ENCODE data around the gene TMEM253. TPM values are rescaled to one million over a fixed set of nuclear protein-coding genes. Genes with fewer than 3 reads are reported as not detected.

Gene TMEM253
- polyA plus RNA-seq, 1 of the 3 experiments (the other 2 are of a cell fraction) = 0.82 TPM

GRCh38 chr14:21055432-21056117 lies 45.3 kb upstream of the TMEM253 start:
- no peaks in the 10 kb centered on the region for H3K9me2 ChIP-seq
- H3K9me3 ChIP-seq = no peaks in the 10 kb centered on the region
- ChIA-PET CTCF (interaction anchor here (1.9 to 2.1 kb wide), 2 partner anchors 15 to 41 kb away, joined by 4 to 8 read pairs; no protein-coding TSS in a partner anchor), POLR2A (no interaction called here)
- H3K9ac ChIP-seq = no peak overlapping the region
- H3K36me3 ChIP-seq (replicated peaks in 1 of 2; ENCODE audit: control insufficient read depth in 1 of 2, insufficient read depth in 2 of 2, low read length in 1 of 2) = no peaks in the 10 kb centered on the region
- H3K27me3 ChIP-seq (ENCODE audit: insufficient read depth) = no peaks in the 10 kb centered on the region
- no peak for TF ChIP-seq ZBTB33 (IDR thresholded peaks at IDR 0.05; ENCODE audit: borderline replicate concordance, low read depth)
- TF ChIP-seq CHD2 (IDR thresholded peaks at IDR 0.05; ENCODE audit: low read length, partially characterized antibody) = no peak
- no peak for TF ChIP-seq GATA2 (CRISPR knock-in tag; IDR thresholded peaks at IDR 0.05)
- no peak for TF ChIP-seq NFIC (IDR thresholded peaks at IDR 0.05; ENCODE audit: borderline replicate concordance)
- TF ChIP-seq EZH2phosphoT487 (IDR thresholded peaks at IDR 0.05; ENCODE audit: borderline replicate concordance, low read depth) = no peak
- no peak for TF ChIP-seq TCF12 (IDR thresholded peaks at IDR 0.05)
- no peak for TF ChIP-seq NRF1 (IDR thresholded peaks at IDR 0.05; ENCODE audit: low read depth, low read length)
- TF ChIP-seq CTCF (IDR thresholded peaks at IDR 0.05) = no peak
- no peak for TF ChIP-seq SIN3A (IDR thresholded peaks at IDR 0.05; ENCODE audit: borderline replicate concordance, low read depth, low read length)
- no peak for TF ChIP-seq POLR2AphosphoS5 (IDR thresholded peaks at IDR 0.05; ENCODE audit: low read depth, low read length)
- TF ChIP-seq ELF1 (IDR thresholded peaks at IDR 0.05) = no peak
- no peak for TF ChIP-seq TEAD4 (IDR thresholded peaks at IDR 0.05; ENCODE audit: borderline replicate concordance, insufficient read depth)
- TF ChIP-seq MAX (IDR thresholded peaks at IDR 0.05; ENCODE audit: low read depth) = no peak
- TF ChIP-seq YY1 (IDR thresholded peaks at IDR 0.05; ENCODE audit: low read depth) = no peak
- TF ChIP-seq RCOR1 (IDR thresholded peaks at IDR 0.05; ENCODE audit: low read length) = no peak
- H3K4me1 ChIP-seq (ENCODE audit: control insufficient read depth in 1 of 2, insufficient read depth in 2 of 2, low read depth in 1 of 2, low read length in 1 of 2) = no peaks in the 10 kb centered on the region
- DNase-seq = no peak
- no peaks in the 10 kb centered on the region for H3K79me2 ChIP-seq (ENCODE audit: insufficient read depth)
- no peak overlapping the region for H2AFZ ChIP-seq (ENCODE audit: low read depth)
- H3K27ac ChIP-seq (ENCODE audit: low read depth in 2 of 2, low read length in 1 of 2) = no peak overlapping the region
- H4K20me1 ChIP-seq (ENCODE audit: insufficient read depth) = no peaks in the 10 kb centered on the region
- H3K4me2 ChIP-seq = no peak overlapping the region
- no peak overlapping the region for H3K4me3 ChIP-seq (ENCODE audit: low read depth in 2 of 2, low read length in 1 of 2)
- WGBS (ENCODE audit: low lambda C conversion rate) = 70% methylated on average over 5 of the region's 5 CpGs
- no peaks in the 10 kb centered on the region for H3F3A ChIP-seq (replicated peaks; ENCODE audit: insufficient read depth)
